MCF 10A (cell line): ENCODE data around the gene FRS3. TPM values are rescaled to one million over a fixed set of nuclear protein-coding genes. Genes with fewer than 3 reads are reported as not detected.

ENCODE experiments used
- BruUV-seq: library from RNA; stranded (reverse); fragments of 400-500 nt; replicated peaks from 2 replicates; lab custom pipeline; 2021; lab: Mats Ljungman, UMichigan
- CTCF ChIA-PET: fragments of 300-600 bp; sonication (Branson Sonifier 250); formaldehyde crosslinking; extraction: SDS; loops from one replicate; lab custom pipeline; 2021; ENCODE audit warnings: antibody characterized with exemption, inconsistent platforms; lab: Yijun Ruan, JAX
- POLR2A ChIA-PET: fragments of 300-600, 350-650 bp; sonication (Branson Sonifier 250); formaldehyde crosslinking; extraction: SDS; loops from one replicate; lab custom pipeline; 2020; ENCODE audit warnings: antibody characterized with exemption, inconsistent platforms; lab: Yijun Ruan, JAX
- DNase-seq: peaks from one replicate; pipeline ENCODE4 v3.0.0-alpha.2; 2018; ENCODE audit not compliant: unreplicated experiment
- H3K27ac Mint-ChIP-seq: one replicate; pipeline ENCODE4 v1.8.0; 2022; ENCODE audit warnings: mild to moderate bottlenecking, low read depth, mixed read lengths; ENCODE audit not compliant: unreplicated experiment
- H3K27me3 Mint-ChIP-seq: one replicate; pipeline ENCODE4 v1.8.0; 2022; ENCODE audit warnings: mixed read lengths; ENCODE audit not compliant: insufficient read depth, unreplicated experiment
- H3K36me3 Mint-ChIP-seq: one replicate; pipeline ENCODE4 v1.8.0; 2022; ENCODE audit warnings: mild to moderate bottlenecking, moderate library complexity, mixed read lengths; ENCODE audit not compliant: insufficient read depth, unreplicated experiment
- H3K4me1 Mint-ChIP-seq: one replicate; pipeline ENCODE4 v1.8.0; 2022; ENCODE audit warnings: mixed read lengths; ENCODE audit not compliant: insufficient read depth, unreplicated experiment
- H3K4me3 Mint-ChIP-seq: one replicate; pipeline ENCODE4 v1.8.0; 2022; ENCODE audit warnings: mild to moderate bottlenecking, moderate library complexity, mixed read lengths; ENCODE audit not compliant: unreplicated experiment
- H3K9me3 Mint-ChIP-seq: one replicate; pipeline ENCODE4 v1.8.0; 2022; ENCODE audit warnings: mixed read lengths; ENCODE audit not compliant: unreplicated experiment
- CTCF ChIP-seq: fragments of 200-600 bp; IDR thresholded peaks from one replicate; pipeline ENCODE4 v1.8.0; 2022; ENCODE audit warnings: antibody characterized with exemption, mild to moderate bottlenecking; ENCODE audit not compliant: unreplicated experiment
- intact Hi-C: fragments of 100-400 bp; cut with micrococcal nuclease; formaldehyde crosslinking; loops from 2 replicates; pipeline ENCODE4 v1.14.1; 2022
- total RNA-seq: library from RNA; stranded (reverse); gene quantifications from 2 replicates; pipeline ENCODE4 v1.2.3, GENCODE V29; 2022

The FRS3 gene
- total RNA-seq, 1 experiment from 2014 or later: 3.9 TPM

GRCh38 chr6:41748542-41748941 is 31.2 kb downstream of the FRS3 start:
- TF ChIP-seq CTCF: no peak
- H3K27me3 Mint-ChIP-seq: peaks cover 20% of the 10 kb centered on the region
- CTCF ChIA-PET: interaction anchor here (0.8 to 1.2 kb wide), 4 partner anchors 12 to 381 kb away, joined by 3 to 5 read pairs (median 4); partner anchors contain the start of gene TFEB
- no TSS peak for BruUV-seq
- DNase-seq: no peak
- H3K9me3 Mint-ChIP-seq: no peaks in the 10 kb centered on the region
- H3K4me1 Mint-ChIP-seq: peaks cover 10% of the 10 kb centered on the region
- H3K36me3 Mint-ChIP-seq: no peaks in the 10 kb centered on the region
- intact Hi-C loops: no loop called here
- POLR2A ChIA-PET: interaction anchor here (0.7 to 0.9 kb wide), 2 partner anchors 16 to 161 kb away, joined by 3 to 4 read pairs; no protein-coding TSS in a partner anchor
- no peak overlapping the region for H3K4me3 Mint-ChIP-seq
- H3K27ac Mint-ChIP-seq: no peak overlapping the region

GRCh38 chr6:41748102-41748477 is 31.6 kb downstream of the FRS3 start:
- CTCF ChIA-PET: interaction anchor here (0.6 to 1.0 kb wide), 5 partner anchors 12 to 978 kb away, joined by 3 to 5 read pairs (median 3); partner anchors contain the start of gene TFEB
- POLR2A ChIA-PET: interaction anchor here (0.6 to 0.9 kb wide), 2 partner anchors 15 to 341 kb away, joined by 3 read pairs; no protein-coding TSS in a partner anchor
- intact Hi-C loops: no loop called here
- Mint-ChIP-seq H3K9me3 (no peaks in the 10 kb centered on the region), H3K4me1 (peaks cover 10% of the 10 kb centered on the region), H3K4me3 (no peak overlapping the region), H3K27me3 (peaks cover 16% of the 10 kb centered on the region), H3K27ac (no peak overlapping the region), H3K36me3 (no peaks in the 10 kb centered on the region)
- no peak for DNase-seq
- BruUV-seq: no TSS peak
- TF ChIP-seq CTCF: no peak

GRCh38 chr6:41747256-41748101 is 32.2 kb downstream of the FRS3 start, which contains the start of gene PGC:
Gene PGC (minus strand): TSS chr6:41747397. CDS start chr6:41747334, 63 bp downstream.
- no peaks in the 10 kb centered on the region for H3K36me3 Mint-ChIP-seq
- no peaks in the 10 kb centered on the region for H3K9me3 Mint-ChIP-seq
- no peak for TF ChIP-seq CTCF
- peaks cover 14% of the 10 kb centered on the region for H3K27me3 Mint-ChIP-seq
- H3K27ac Mint-ChIP-seq: no peak within 1 kb of the TSS
- ChIA-PET CTCF (interaction anchor here (0.6 to 1.7 kb wide), 5 partner anchors 11 to 978 kb away, joined by 3 to 8 read pairs (median 4); partner anchors contain the start of gene TFEB), POLR2A (interaction anchor here (0.6 to 0.9 kb wide), 2 partner anchors 15 to 342 kb away, joined by 3 read pairs; no protein-coding TSS in a partner anchor)
- peak; percentile 79 for DNase-seq
- no peak within 1 kb of the TSS for H3K4me3 Mint-ChIP-seq
- BruUV-seq: no TSS peak
- intact Hi-C loops: no loop called here
- H3K4me1 Mint-ChIP-seq: peaks cover 10% of the 10 kb centered on the region

GRCh38 chr6:41746107-41746506 is 33.6 kb downstream of the FRS3 start:
- POLR2A ChIA-PET: no interaction called here
- no peak overlapping the region for H3K4me3 Mint-ChIP-seq
- H3K9me3 Mint-ChIP-seq: no peaks in the 10 kb centered on the region
- peaks cover 14% of the 10 kb centered on the region for H3K27me3 Mint-ChIP-seq
- CTCF ChIA-PET: interaction anchor here (0.7 to 1.7 kb wide), 2 partner anchors 12 to 29 kb away, joined by 4 to 8 read pairs; no protein-coding TSS in a partner anchor
- peaks cover 16% of the 10 kb centered on the region for H3K4me1 Mint-ChIP-seq
- intact Hi-C loops: no loop called here
- no peak overlapping the region for H3K27ac Mint-ChIP-seq
- DNase-seq: no peak
- H3K36me3 Mint-ChIP-seq: no peaks in the 10 kb centered on the region
- BruUV-seq: no TSS peak
- no peak for TF ChIP-seq CTCF
